ENCODE results near the gene ADAM22.

- TF ChIP-seq CTCF (IDR thresholded peaks at IDR 0.05; ENCODE audit: low read depth, low read length, poor library complexity, severe bottlenecking) = no peak
- no peak for TF ChIP-seq EZH2phosphoT487 (IDR thresholded peaks at IDR 0.05; ENCODE audit: borderline replicate concordance, low read length)
Observed at GRCh38 chr7:88208521-88208920, 274.5 kb downstream of the ADAM22 start.

Data from DOHH2 (cell line).